Measurements from ENCODE around the gene MFSD11. TPM values are rescaled to one million over a fixed set of nuclear protein-coding genes. Genes with fewer than 3 reads are reported as not detected.
"Not testable (repeated sequence)": the region's sequence is repeated elsewhere in the genome, so short reads cannot be mapped to it uniquely, and the experiment has no call there.

The MFSD11 gene
- total and polyA plus RNA-seq, 8 donors, result 23.6 to 38.4 (median 35.3) TPM

DNA sequence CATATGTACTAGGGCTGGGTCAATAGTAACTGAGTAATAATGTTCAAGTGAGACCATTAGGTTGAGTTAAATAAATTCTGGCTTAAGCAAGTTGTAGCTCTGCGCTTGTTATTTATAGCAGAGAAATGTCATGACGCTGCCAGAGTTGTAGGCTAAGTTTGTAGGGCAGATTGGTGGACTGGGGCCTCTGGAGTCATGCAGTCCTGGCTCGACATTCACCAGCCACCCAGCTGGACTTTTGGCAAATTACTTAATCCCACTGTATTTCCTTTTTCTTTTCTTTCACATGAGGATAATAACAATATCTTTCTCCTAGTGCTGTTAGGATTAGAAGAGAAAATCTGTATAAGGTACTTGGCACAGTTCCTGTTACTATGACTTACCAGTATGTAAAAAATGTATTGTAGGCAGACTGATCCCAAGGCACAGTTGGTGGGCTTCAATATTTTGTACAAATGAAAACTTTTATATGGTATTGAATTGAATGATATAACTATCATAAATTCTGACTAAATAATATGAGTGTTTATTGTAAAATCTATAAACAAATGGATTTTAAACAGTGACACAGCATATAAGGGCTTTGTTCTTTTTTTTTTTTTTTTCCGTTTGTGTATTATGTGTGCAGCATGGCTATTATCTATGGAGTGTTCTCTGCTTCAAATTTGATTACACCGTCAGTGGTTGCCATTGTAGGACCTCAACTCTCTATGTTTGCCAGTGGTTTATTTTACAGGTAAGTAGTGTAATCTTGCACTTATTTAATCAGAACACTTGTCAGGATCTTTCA is 2.6 kb downstream of the MFSD11 start:
- intact Hi-C loops (cut with DNase I), result no loop called here

DNA sequence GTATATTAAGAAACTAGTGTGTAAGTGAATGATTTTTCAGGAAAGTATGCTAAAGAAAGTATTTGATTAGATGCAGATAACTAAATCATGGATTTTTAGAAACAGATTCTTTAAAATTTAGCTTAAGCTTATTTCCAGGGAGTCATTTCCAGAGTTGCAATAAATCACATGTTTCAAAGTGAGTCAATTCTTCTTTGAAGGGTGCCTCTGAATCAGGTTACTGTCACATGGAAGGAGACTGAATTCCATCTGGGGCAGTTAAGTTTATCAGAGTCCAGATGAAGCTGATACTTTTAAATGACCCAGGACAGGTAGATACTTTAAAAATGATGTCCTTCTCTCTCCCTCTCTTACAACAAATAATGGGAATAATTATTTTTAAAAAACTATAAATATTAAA is 5.0 kb downstream of the MFSD11 start:
- no peak for DNase-seq
- no peak for ATAC-seq
- TF ChIP-seq, protein P1, sequence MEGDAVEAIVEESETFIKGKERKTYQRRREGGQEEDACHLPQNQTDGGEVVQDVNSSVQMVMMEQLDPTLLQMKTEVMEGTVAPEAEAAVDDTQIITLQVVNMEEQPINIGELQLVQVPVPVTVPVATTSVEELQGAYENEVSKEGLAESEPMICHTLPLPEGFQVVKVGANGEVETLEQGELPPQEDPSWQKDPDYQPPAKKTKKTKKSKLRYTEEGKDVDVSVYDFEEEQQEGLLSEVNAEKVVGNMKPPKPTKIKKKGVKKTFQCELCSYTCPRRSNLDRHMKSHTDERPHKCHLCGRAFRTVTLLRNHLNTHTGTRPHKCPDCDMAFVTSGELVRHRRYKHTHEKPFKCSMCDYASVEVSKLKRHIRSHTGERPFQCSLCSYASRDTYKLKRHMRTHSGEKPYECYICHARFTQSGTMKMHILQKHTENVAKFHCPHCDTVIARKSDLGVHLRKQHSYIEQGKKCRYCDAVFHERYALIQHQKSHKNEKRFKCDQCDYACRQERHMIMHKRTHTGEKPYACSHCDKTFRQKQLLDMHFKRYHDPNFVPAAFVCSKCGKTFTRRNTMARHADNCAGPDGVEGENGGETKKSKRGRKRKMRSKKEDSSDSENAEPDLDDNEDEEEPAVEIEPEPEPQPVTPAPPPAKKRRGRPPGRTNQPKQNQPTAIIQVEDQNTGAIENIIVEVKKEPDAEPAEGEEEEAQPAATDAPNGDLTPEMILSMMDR (IDR thresholded peaks at IDR 0.05), result no peak
- Histone ChIP-seq H3K9me3 (no peaks in the 10 kb centered on the region), H3K27me3 (no peaks in the 10 kb centered on the region), H3K36me3 (peaks cover 0 to 64% of the 10 kb centered on the region in 2 donors), H3K27ac (no peak overlapping the region), H3K4me1 (peaks cover 8 to 27% of the 10 kb centered on the region in 2 donors), H3K4me3 (no peak overlapping the region)
- intact Hi-C loops (cut with DNase I), result no loop called here

More for the DNA sequence above, 2.6 kb downstream of the MFSD11 start:
- ATAC-seq (no peak), DNase-seq (no peak)
- TF ChIP-seq, protein P1 (IDR thresholded peaks at IDR 0.05), result no peak
- peaks cover 0 to 50% of the 10 kb centered on the region in 2 donors for H3K36me3 ChIP-seq
- H3K4me3 ChIP-seq, result no peak overlapping the region
- peaks cover 8 to 30% of the 10 kb centered on the region in 2 donors for H3K4me1 ChIP-seq
- no peaks in the 10 kb centered on the region for H3K27me3 ChIP-seq
- no peak overlapping the region for H3K27ac ChIP-seq
- H3K9me3 ChIP-seq, result no peaks in the 10 kb centered on the region

DNA sequence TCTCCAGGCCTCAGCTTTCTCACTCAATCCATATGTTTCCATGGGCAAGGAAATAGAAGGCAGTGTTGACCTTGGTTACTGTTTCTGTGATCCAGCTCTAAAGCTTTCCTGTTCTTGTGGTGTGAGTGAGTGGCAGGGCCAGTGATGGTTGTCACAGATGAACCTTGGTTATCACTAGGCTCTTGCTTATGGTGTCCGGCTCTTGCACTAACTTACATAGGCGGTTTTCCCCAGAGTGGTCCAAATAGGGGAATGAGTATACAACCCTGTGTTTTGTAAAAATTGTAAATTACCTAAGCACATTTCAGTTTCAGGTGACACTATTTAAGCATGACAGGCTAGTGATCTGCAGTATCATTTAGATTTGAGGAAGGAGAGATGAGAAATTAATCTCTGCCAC is 6.8 kb downstream of the MFSD11 start:
- peaks cover 0 to 72% of the 10 kb centered on the region in 2 donors for H3K36me3 ChIP-seq
- DNase-seq, result no peak
- no peak for ATAC-seq

DNA sequence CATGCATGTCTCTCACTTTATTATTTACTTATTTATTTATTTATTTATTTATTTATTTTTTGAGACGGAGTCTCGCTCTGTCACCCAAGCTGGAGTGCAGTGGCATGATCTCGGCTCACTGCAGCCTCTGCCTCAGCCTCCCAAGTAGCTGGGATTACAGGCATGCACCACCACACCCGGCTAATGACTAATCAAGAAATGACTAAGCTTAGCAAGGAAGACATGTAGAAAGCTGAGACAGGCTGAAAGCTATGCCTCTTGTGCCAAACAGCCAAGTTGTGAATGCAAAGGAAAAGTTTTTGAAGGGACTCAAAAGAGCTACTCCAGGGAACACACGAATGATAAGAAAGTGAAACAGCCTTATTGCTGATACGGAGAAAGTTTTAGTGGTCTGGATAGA is 7.9 kb downstream of the MFSD11 start:
- DNase-seq; H3K27ac ChIP-seq; H3K4me1 ChIP-seq; intact Hi-C loops (cut with DNase I); H3K9me3 ChIP-seq; ATAC-seq; H3K27me3 ChIP-seq; H3K4me3 ChIP-seq: not testable (repeated sequence)
- peaks cover 0 to 80% of the 10 kb centered on the region in 2 donors for H3K36me3 ChIP-seq

More for the DNA sequence above, 6.8 kb downstream of the MFSD11 start:
- H3K27me3 ChIP-seq, result no peaks in the 10 kb centered on the region
- intact Hi-C loops (cut with DNase I), result no loop called here
- H3K4me1 ChIP-seq, result peaks cover 0 to 11% of the 10 kb centered on the region in 2 donors
- H3K4me3 ChIP-seq, result no peak overlapping the region
- no peaks in the 10 kb centered on the region for H3K9me3 ChIP-seq
- H3K27ac ChIP-seq, result no peak overlapping the region
- TF ChIP-seq, protein P1 (IDR thresholded peaks at IDR 0.05), result no peak

DNA sequence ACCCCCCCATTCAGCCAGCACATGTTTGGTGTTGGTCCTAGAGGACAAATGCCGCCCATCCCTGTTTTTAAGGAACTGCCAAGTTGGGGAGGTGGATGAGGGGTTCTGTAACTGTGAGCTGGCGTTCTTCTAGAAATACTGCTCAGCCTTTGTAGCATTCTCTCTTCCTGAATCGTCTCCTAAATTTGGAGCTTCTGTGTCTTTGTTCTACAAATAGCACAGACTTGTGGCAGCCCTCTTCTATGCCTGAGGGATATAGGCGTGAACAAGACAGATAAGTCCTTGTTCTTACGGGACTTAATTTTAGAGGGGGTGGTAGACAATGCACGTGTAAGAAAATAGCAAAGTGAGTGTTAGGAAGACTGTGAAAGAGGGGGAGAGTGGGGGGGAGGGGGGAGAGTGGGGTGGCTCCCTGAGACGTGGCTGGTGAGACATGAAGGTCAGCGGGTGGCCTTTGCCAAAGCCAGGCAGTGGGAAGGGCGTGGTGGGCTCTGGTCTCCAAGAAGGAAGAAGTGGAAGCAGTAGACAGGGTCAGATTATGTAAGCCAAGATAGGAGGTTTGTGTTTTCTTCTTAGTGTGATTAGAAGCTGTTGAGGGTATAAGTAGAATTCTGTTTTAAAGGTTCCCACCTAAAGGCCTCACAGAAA is 9.9 kb downstream of the MFSD11 start:
- Histone ChIP-seq H3K27ac (no peak overlapping the region), H3K36me3 (peaks cover 0 to 66% of the 10 kb centered on the region in 2 donors), H3K27me3 (no peaks in the 10 kb centered on the region), H3K4me3 (no peak overlapping the region), H3K9me3 (no peaks in the 10 kb centered on the region), H3K4me1 (no peaks in the 10 kb centered on the region)
- DNase-seq (no peak), ATAC-seq (no peak)
- intact Hi-C loops (cut with DNase I), result no loop called here
- TF ChIP-seq, protein P1 (IDR thresholded peaks at IDR 0.05), result no peak

Measured in left lung (tissue), 10 donors.